ENCODE data around the gene DIPK1C. TPM values are rescaled to one million over a fixed set of nuclear protein-coding genes. Genes with fewer than 3 reads are reported as not detected.

Gene DIPK1C
- total RNA-seq, 1 experiment from 2014 or later, result not detected

DNA sequence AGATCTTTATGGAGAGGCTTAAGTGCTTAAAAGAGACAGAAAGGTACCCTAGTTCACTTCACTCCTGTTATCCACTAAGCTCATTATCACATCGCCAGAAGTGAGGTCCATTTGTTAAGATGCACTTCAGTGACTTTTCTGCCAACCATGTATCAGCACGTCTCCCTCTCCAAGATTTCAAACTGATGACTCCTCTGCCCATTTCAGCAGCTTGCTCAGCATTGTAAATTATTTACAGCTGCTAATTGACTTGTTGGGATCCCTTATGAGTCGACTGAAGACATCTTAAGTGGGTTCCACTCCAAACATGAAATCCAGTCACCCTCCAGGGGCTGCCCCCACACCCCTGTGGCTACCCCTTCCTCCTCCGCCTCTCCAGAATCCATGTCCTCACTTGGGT, 37.3 kb downstream of the DIPK1C start:
- no peak for DNase-seq (ENCODE audit: low spot score)

- no peak for DNase-seq (ENCODE audit: low spot score)
These were observed 39.1 kb downstream of the DIPK1C start for GRCh38 chr18:74418023-74418422.

DNA sequence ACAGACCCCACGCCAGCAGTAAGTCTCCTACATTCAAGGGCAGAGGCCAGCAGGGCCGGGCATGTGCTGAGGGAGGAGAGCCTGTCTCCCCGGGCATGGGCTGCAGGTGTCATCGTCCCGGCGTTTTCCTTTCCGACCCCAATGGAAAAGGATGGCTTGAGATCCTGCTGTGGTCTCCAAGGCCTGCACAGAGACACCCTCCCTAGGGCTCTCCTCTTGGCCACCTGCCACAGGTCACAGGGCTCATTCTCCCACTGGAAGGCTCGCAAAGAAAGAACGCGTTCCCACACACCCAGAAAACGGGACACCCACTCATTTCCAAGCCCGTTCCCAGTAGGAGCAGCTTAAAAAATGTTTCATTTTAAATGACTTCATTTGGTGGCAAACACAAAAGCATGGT, 41.0 kb downstream of the DIPK1C start:
- DNase-seq (ENCODE audit: low spot score), result no peak

DNA sequence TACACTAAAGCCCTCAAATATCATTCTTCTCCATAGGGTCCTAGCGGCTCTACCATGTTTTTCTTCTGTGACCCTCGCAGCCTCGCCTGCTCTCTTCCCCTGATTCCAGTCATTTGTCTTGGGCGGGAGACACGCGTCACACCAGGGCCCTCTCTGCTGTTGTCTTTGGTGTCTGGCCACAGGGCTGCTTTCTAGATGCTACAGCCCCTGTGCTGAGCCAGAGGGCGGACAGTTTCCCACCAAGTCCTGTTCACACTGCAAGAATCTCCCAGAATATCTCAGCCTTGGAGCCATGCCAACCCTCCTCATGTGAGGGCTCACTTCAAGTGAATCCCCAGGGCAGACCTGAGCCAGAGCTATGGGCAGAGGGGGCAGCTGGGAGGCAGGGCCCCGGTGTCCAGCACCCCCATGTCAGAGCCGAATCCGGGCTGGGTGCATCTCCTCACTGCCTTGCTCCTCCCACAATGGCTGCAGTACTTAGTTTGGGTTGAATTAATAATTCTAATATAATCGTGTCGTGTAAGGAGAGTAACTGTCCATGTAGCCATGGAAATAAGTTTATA, 42.1 kb downstream of the DIPK1C start:
- no peak for DNase-seq (ENCODE audit: low spot score)

- DNase-seq (ENCODE audit: low spot score), result no peak
These were observed 43.3 kb downstream of the DIPK1C start for GRCh38 chr18:74413836-74414235.

DNA sequence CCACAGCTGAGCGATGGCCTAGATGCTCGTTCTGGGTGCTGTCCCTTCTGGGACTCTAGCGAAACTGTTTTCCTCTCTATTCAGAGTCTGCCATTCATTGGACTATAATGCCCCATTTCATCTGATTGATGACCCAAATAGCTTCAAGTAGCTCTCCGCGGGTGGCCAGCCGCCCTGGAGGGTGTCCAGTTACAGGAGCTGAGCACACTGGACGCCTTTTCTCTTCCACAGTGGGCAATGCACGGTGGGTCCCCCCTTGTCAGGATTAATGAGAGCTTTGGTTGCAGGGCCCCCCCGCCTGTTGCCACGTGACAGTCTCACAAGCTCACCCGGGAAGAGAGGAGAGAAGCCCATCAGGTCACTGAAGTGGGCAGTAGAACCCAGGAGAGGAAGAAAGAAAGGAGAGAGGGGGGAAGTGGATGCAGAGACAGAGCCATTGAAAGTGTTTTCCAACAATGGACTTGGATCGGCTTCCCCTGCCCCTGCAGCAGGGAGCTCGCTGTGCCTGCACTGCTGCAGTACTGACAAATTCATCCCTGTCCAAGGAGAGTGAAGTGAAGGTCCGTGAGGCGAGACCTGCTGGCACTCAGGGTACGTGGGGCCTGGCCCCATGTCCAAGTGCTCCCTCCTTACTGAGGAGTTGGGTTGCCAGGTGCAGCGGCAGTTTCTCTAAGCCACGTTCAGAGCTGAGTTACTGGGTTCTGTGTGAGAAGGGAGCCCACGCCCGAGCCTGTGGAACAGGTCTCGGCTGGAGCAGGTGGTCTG, 44.8 kb downstream of the DIPK1C start:
- no peak for DNase-seq (ENCODE audit: low spot score)

DNA sequence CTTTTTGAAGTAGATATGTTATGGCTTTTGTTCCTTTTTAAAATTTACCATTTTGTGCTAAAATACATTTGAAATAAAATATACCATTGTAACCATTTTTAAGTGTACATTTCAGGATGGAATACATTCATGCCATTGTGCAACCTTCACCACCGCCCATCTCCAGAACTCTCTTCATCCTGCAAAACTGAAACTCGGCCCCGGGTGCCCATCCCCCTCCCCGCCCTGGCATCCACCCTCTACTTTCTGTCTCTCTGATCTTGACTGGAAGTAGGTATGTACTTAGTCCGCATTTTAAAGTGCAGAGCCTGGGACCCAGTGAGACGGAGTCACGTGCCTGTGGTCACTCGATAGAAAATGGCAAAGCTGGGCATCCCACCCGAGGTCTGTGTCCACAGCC, 45.6 kb downstream of the DIPK1C start:
- DNase-seq (ENCODE audit: low spot score), result no peak

GRCh38 chr18:74410441-74410992, 46.6 kb downstream of the DIPK1C start:
- no peak for DNase-seq (ENCODE audit: low spot score)

DNA sequence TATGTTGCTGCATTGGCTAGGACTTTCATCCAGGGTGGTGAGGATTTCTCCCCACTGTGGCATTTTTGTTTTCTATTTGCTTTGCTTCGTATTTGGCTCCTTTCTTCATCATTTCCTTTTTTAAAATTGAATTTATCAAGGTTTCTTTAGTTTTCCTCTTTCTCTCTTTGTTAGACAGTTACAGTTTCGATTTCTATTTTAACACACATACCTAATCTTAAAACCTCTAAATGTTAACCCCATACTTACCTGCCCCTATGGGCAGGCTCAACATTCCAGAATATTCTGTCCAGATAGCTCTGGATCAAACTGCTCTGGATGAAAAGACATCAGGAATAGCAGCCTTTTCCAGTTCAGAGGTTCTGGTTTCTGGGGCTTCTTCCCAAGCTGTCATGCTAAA, 49.2 kb downstream of the DIPK1C start:
- DNase-seq (ENCODE audit: low spot score), result no peak

- no peak for DNase-seq (ENCODE audit: low spot score)
These were observed 54.2 kb downstream of the DIPK1C start for GRCh38 chr18:74402806-74403433.

- DNase-seq (ENCODE audit: low spot score), result no peak
These were observed 56.3 kb downstream of the DIPK1C start for GRCh38 chr18:74400813-74401212.

GRCh38 chr18:74399091-74399887, 57.8 kb downstream of the DIPK1C start:
- DNase-seq (ENCODE audit: low spot score), result no peak

DNA sequence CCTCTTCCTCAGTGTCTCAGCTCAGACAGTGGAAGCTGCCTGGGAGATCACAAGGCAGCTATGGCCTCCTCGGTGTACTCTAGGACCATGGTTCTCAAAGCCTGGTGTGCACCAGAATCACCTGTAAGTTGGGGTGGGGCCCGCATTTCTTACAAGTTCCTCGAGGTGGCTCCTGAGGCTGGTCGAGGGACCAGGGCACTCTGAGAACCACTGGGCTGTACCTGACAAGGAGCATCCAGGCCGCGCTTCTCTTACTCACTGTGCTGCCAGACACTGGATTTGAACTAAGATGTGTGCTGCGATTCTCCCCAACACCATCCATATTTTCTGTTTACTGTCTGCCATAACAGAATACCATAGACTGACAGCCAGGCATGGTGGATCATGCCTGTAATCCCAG, 59.5 kb downstream of the DIPK1C start:
- no peak for DNase-seq (ENCODE audit: low spot score)

GRCh38 chr18:74396171-74397169, 60.6 kb downstream of the DIPK1C start:
- no peak for DNase-seq (ENCODE audit: low spot score)

DNA sequence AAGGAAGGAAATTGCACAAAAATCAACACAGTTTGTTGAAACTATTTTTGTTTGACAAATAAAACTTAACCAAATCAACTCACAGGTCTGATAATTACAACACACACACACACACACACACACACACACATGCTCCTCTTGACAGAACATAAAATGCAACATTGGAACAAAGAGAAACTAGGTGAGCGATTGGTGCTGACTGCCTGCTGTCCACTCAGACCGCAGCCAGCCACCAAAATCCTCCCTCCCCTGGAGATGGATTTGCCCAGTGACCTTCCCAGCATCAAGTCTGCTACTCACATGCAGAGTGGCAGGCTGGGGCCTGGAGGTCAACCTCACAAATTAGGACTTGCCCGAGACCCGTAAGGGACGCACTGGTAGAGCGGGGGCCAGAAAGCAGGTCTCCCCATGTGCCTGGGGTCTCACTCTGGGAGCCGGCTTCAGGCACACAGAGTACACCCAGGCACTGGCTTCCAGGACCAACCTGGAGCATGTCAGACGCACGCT, 61.4 kb downstream of the DIPK1C start:
- DNase-seq (ENCODE audit: low spot score), result no peak

GRCh38 chr18:74395006-74395405, 62.1 kb downstream of the DIPK1C start:
- DNase-seq (ENCODE audit: low spot score), result no peak

GRCh38 chr18:74392323-74392722, 64.8 kb downstream of the DIPK1C start:
- DNase-seq (ENCODE audit: low spot score), result no peak

DNA sequence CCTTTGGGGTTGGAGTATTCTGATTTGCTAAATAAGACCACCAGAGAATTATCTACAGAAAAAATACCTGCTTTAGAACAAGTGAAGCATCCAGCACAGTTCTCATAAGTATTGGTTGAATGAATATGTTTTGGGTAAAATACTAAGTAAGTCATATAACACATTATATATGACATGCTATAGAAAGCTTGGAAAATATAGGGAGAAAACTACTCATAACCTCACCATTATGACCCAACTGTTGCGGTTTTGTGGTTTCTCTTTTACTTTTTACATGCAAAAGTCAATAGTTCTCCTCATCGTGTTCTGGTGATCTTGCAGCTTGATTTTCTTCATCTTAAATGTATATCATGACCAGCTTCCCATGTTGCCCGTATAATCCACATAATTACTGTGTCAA, 66.2 kb downstream of the DIPK1C start:
- no peak for DNase-seq (ENCODE audit: low spot score)

DNA sequence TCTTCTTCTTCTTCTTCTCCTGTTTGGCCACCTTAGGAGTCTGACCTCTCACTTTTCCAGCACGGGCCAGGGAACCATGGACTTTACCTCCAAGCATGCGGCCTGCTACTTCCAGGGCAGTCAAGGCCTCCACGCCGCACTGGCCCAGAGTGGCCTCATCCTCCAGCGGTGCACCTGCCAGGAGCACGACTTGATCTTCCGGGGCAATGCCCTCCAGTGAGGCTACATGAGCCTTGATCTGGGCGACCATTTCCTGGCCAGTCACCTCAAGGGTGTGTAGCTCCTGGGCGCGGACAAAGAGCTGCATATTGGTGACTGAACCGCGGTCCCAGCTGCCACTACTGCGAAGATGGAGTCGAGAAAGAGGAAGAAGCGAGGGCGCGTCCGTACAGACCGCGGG, 67.1 kb downstream of the DIPK1C start:
- no peak for DNase-seq (ENCODE audit: low spot score)

- no peak for DNase-seq (ENCODE audit: low spot score)
These were observed 67.8 kb downstream of the DIPK1C start for GRCh38 chr18:74389171-74389927.
